Panc1 (cell line): ENCODE measurements around the gene ABTB2. TPM values are rescaled to one million over a fixed set of nuclear protein-coding genes. Genes with fewer than 3 reads are reported as not detected.

Experiments
- ATAC-seq: fragments of 200-7000 bp; cut with Tn5 transposase; 2 replicates; pipeline ENCODE4 v1.9.1; 2020; ENCODE audit warnings: mild to moderate bottlenecking, moderate library complexity
- BruUV-seq: library from RNA; stranded (reverse); fragments of 400-500 nt; replicated peaks from 2 replicates; lab custom pipeline; 2021; lab: Mats Ljungman, UMichigan
- CTCF ChIA-PET: fragments of 300-600 bp; sonication (Branson Sonifier 250); formaldehyde crosslinking; loops from one replicate; lab custom pipeline; 2022; ENCODE audit warnings: antibody characterized with exemption; lab: Charles Lee
- POLR2A ChIA-PET: fragments of 300-600 bp; sonication (Branson Sonifier 250); formaldehyde crosslinking; loops from one replicate; lab custom pipeline; 2022; ENCODE audit warnings: antibody characterized with exemption; lab: Charles Lee
- DNase-seq: peaks from one replicate; pipeline ENCODE4 v3.0.0-alpha.2; 2010; ENCODE audit warnings: low read depth, low spot score
- H3K27ac ChIP-seq: 2 replicates; pipeline ENCODE4 v1.5.1; 2011; ENCODE audit warnings: mild to moderate bottlenecking, low read length, inconsistent platforms
- H3K27me3 ChIP-seq: fragments of 200-500 bp; sonication (Bioruptor generic); 2 replicates; pipeline ENCODE4 v1.6.0; 2014; ENCODE audit warnings: low read length, inconsistent platforms; ENCODE audit not compliant: control insufficient read depth, insufficient read depth
- H3K36me3 ChIP-seq: fragments of 200-500 bp; sonication (Bioruptor generic); 2 replicates; pipeline ENCODE4 v1.5.1; 2014; ENCODE audit warnings: inconsistent platforms, mild to moderate bottlenecking, low read length, moderate library complexity; ENCODE audit not compliant: control insufficient read depth, insufficient read depth
- H3K4me1 ChIP-seq: 2 replicates; pipeline ENCODE4 v1.5.1; 2011; ENCODE audit warnings: inconsistent platforms, mild to moderate bottlenecking, low read length, moderate library complexity; ENCODE audit not compliant: control insufficient read depth, insufficient read depth
- H3K4me3 ChIP-seq, 2 experiments: 2 replicates each; pipeline ENCODE4 v1.5.1; 2011 to 2012; ENCODE audit warnings: low read depth in 2 of 2, low read length in 2 of 2, mild to moderate bottlenecking in 2 of 2, inconsistent platforms in 1 of 2, moderate library complexity in 1 of 2
- H3K9me3 ChIP-seq: fragments of 200-500 bp; sonication (Bioruptor generic); 2 replicates; pipeline ENCODE4 v1.5.1; 2014; ENCODE audit warnings: low read depth, mild to moderate bottlenecking, inconsistent platforms, low read length, moderate library complexity; ENCODE audit not compliant: control insufficient read depth, insufficient read depth
- CTCF ChIP-seq: fragments of 450-650 bp; IDR thresholded peaks from 2 replicates; pipeline ENCODE4 v1.5.1; 2017; ENCODE audit warnings: mild to moderate bottlenecking
- POLR2AphosphoS5 ChIP-seq: IDR thresholded peaks from 2 replicates; pipeline ENCODE4 v1.6.1; 2012; ENCODE audit warnings: mild to moderate bottlenecking, low read depth, low read length, moderate library complexity
- REST ChIP-seq, 2 experiments: IDR thresholded peaks; 2 replicates each; pipeline ENCODE4 v1.6.1; 2011 to 2012; ENCODE audit warnings: low read depth in 2 of 2, control low read depth in 1 of 2, low read length in 1 of 2, mild to moderate bottlenecking in 1 of 2, moderate library complexity in 1 of 2; ENCODE audit not compliant: insufficient read depth in 1 of 2
- SIN3A ChIP-seq: IDR thresholded peaks from 2 replicates; pipeline ENCODE4 v1.6.1; 2012; ENCODE audit warnings: low read depth, mild to moderate bottlenecking, low read length, moderate library complexity, borderline replicate concordance; ENCODE audit not compliant: insufficient read depth
- TCF7L2 ChIP-seq: IDR thresholded peaks from 2 replicates; pipeline ENCODE4 v1.6.1; 2011; ENCODE audit warnings: mild to moderate bottlenecking, low read depth, low read length, inconsistent platforms
- in situ Hi-C: cut with HindIII; loops from 2 replicates; pipeline ENCODE4 v1.10.0; 2016; ENCODE audit warnings: low sequenced_read_pairs, low pct_unique_long_range_greater_than_20kb
- intact Hi-C: fragments of 100-400 bp; cut with micrococcal nuclease; formaldehyde crosslinking; loops from one replicate; pipeline ENCODE4 v1.10.0; 2022; ENCODE audit not compliant: unreplicated experiment
- total RNA-seq: library from RNA; stranded (reverse); gene quantifications from one replicate; pipeline ENCODE4 v1.2.1, GENCODE V29; 2021; ENCODE audit not compliant: unreplicated experiment

ABTB2 gene
- total RNA-seq, 1 experiment from 2014 or later: 22.7 TPM

GRCh38 chr11:34120651-34121050 is 237.2 kb downstream of the ABTB2 start:
- TF ChIP-seq REST (IDR thresholded peaks at IDR 0.05; ENCODE audit: insufficient read depth in 1 of 2, low read depth in 2 of 2, low read length in 1 of 2) (no peak), TCF7L2 (no peak), CTCF (no peak), SIN3A (no peak), POLR2AphosphoS5 (no peak)
- no TSS peak for BruUV-seq
- ATAC-seq (no peak), DNase-seq (no peak)
- Histone ChIP-seq H3K9me3 (no peaks in the 10 kb centered on the region), H3K4me1 (no peaks in the 10 kb centered on the region), H3K27ac (no peak overlapping the region), H3K36me3 (peaks cover 41% of the 10 kb centered on the region), H3K27me3 (no peaks in the 10 kb centered on the region), H3K4me3 (no peak overlapping the region)
- ChIA-PET POLR2A (no interaction called here), CTCF (no interaction called here)
- in situ Hi-C loops: no loop called here
- intact Hi-C loops: no loop called here

- ChIA-PET POLR2A (interaction anchor here (0.5 kb wide), 1 partner anchor 165 kb away, joined by 10 read pairs; no protein-coding TSS in a partner anchor), CTCF (no interaction called here)
- intact Hi-C loops: no loop called here
- H3K4me3 ChIP-seq: no peak overlapping the region
- H3K27me3 ChIP-seq: no peaks in the 10 kb centered on the region
- no peak overlapping the region for H3K27ac ChIP-seq
- no peaks in the 10 kb centered on the region for H3K9me3 ChIP-seq
- H3K4me1 ChIP-seq: no peaks in the 10 kb centered on the region
- H3K36me3 ChIP-seq: peaks cover 56% of the 10 kb centered on the region
- no peak for ATAC-seq
- no peak for DNase-seq
- BruUV-seq: no TSS peak
- TF ChIP-seq POLR2AphosphoS5 (no peak), CTCF (no peak), REST (IDR thresholded peaks at IDR 0.05; ENCODE audit: insufficient read depth in 1 of 2, low read depth in 2 of 2, low read length in 1 of 2) (no peak), SIN3A (no peak), TCF7L2 (no peak)
- in situ Hi-C loops: no loop called here
Observed at GRCh38 chr11:34114471-34114870, 243.3 kb downstream of the ABTB2 start.
